Transverse colon (tissue), 4 donors: ENCODE data around the gene NAALADL2. TPM values are rescaled to one million over a fixed set of nuclear protein-coding genes. Genes with fewer than 3 reads are reported as not detected.

Source experiments
- DNase-seq: peaks from one replicate; pipeline ENCODE4 v3.0.0-alpha.2; 2019
- H3K27ac ChIP-seq, 4 donors: fragments of 200-600 bp; sonication (generic); 2 replicates each; pipeline ENCODE4 v1.5.1; 2016 to 2018; ENCODE audit warnings: inconsistent platforms in 4 of 4
- H3K27me3 ChIP-seq: fragments of 200-600 bp; sonication (generic); 2 replicates; pipeline ENCODE4 v1.5.1; 2017; ENCODE audit warnings: inconsistent platforms
- H3K36me3 ChIP-seq, 4 donors: fragments of 200-600 bp; sonication (generic); 2 replicates each; pipeline ENCODE4 v1.5.1; 2017 to 2019; ENCODE audit warnings: inconsistent platforms in 4 of 4
- H3K4me1 ChIP-seq, 4 donors: fragments of 200-600 bp; sonication (generic); 2 replicates each; pipeline ENCODE4 v1.5.1; 2017 to 2020; ENCODE audit warnings: inconsistent platforms in 4 of 4
- H3K4me3 ChIP-seq, 4 donors: fragments of 200-600 bp; sonication (generic); 1 replicate in 1 of 4; 2 replicates in 3 of 4; pipeline versions ENCODE4 v1.5.1 to v1.6.1; 2017 to 2019; ENCODE audit warnings: inconsistent platforms in 4 of 4
- H3K9me3 ChIP-seq, 2 donors: fragments of 200-600 bp; sonication (generic); 2 replicates each; pipeline ENCODE4 v1.5.1; 2017 to 2019; ENCODE audit warnings: inconsistent platforms in 2 of 2
- CTCF ChIP-seq, 5 experiments: fragments of 200-600 bp in 3 of 5; fragments of 450-650 bp in 2 of 5; sonication (generic) in 3 of 5; IDR thresholded peaks; 1 replicate in 2 of 5; 2 replicates in 3 of 5; pipeline ENCODE4 v1.5.1; 2016 to 2017; ENCODE audit warnings: antibody characterized with exemption in 5 of 5, inconsistent platforms in 3 of 5, mild to moderate bottlenecking in 2 of 5, moderate library complexity in 1 of 5
- EP300 ChIP-seq: sonication (generic); formaldehyde crosslinking; IDR thresholded peaks from one replicate; pipeline ENCODE4 v1.6.1; 2017; ENCODE audit warnings: antibody characterized with exemption, low read depth
- POLR2A ChIP-seq: fragments of 450-650 bp; IDR thresholded peaks from one replicate; pipeline ENCODE4 v1.6.1; 2016; ENCODE audit warnings: antibody characterized with exemption, mild to moderate bottlenecking, moderate library complexity
- POLR2AphosphoS5 ChIP-seq, 3 donors: sonication (generic); formaldehyde crosslinking; IDR thresholded peaks; one replicate each; pipeline ENCODE4 v1.6.1; 2016; ENCODE audit warnings: antibody characterized with exemption in 3 of 3
- WGBS, 2 donors: methylation state at CpG; one replicate each; pipeline ENCODE4 v1.1.5; 2018; ENCODE audit warnings: low coverage in 1 of 2; 5-methylcytosine and 5-hydroxymethylcytosine counted together
- in situ Hi-C, 4 donors: fragments of 200-750 bp; cut with MboI; loops; one replicate each; pipeline versions ENCODE4 v1.15.0 to v1.15.1; 2017; ENCODE audit warnings: low sequenced_read_pairs in 3 of 4, low pct_ligation_motif_present in 1 of 4, low pct_unique_long_range_greater_than_20kb in 1 of 4
- intact Hi-C: fragments of 100-400 bp; cut with DNase I; formaldehyde crosslinking; loops from one replicate; pipeline ENCODE4 v1.15.1; 2023; ENCODE audit warnings: low total_unique reads
- total RNA-seq, 4 donors: library from RNA; depleted of rRNA; stranded (reverse); fragments of >200 nt; gene quantifications; one replicate each; pipeline ENCODE4 v1.1.0, GENCODE V29; 2016

Gene NAALADL2
- total RNA-seq, 4 donors from 2014 or later: 10.1 to 22.7 (median 15.1) TPM

- no peak for DNase-seq
- H3K4me1 ChIP-seq: peaks cover 0 to 4% (median under 1%) of the 10 kb centered on the region in 4 donors
- WGBS, 2 donors: 84 to 87% methylated on average over 4 of the region's 4 CpGs
- no peaks in the 10 kb centered on the region for H3K9me3 ChIP-seq
- H3K36me3 ChIP-seq: no peaks in the 10 kb centered on the region
- intact Hi-C loops: no loop called here
- no peaks in the 10 kb centered on the region for H3K27me3 ChIP-seq
- no peak overlapping the region for H3K27ac ChIP-seq
- no peak overlapping the region for H3K4me3 ChIP-seq
- TF ChIP-seq EP300 (no peak), POLR2A (no peak)
- in situ Hi-C loops: no loop called here
Measured at GRCh38 chr3:175312791-175313190, 453.7 kb downstream of the NAALADL2 start.

GRCh38 chr3:175316799-175317198 is 457.7 kb downstream of the NAALADL2 start:
- 74 to 90% methylated on average over 1 of the region's 1 CpG for WGBS, 2 donors
- intact Hi-C loops: no loop called here

GRCh38 chr3:175325440-175325839 is 466.3 kb downstream of the NAALADL2 start:
- intact Hi-C loops (no loop called here), in situ Hi-C loops (no loop called here)
- no peak overlapping the region for H3K4me3 ChIP-seq
- H3K27ac ChIP-seq: no peak overlapping the region
- no peak for DNase-seq
- WGBS, 2 donors: 79 to 100% methylated on average over 1 of the region's 1 CpG
- no peaks in the 10 kb centered on the region for H3K36me3 ChIP-seq
- no peak for TF ChIP-seq POLR2A
- no peak for TF ChIP-seq EP300
- TF ChIP-seq POLR2AphosphoS5 (IDR thresholded peaks at IDR 0.05): no peak
- TF ChIP-seq CTCF (IDR thresholded peaks at IDR 0.05): no peak
- H3K27me3 ChIP-seq: no peaks in the 10 kb centered on the region
- no peaks in the 10 kb centered on the region for H3K4me1 ChIP-seq
- H3K9me3 ChIP-seq: no peaks in the 10 kb centered on the region

More at GRCh38 chr3:175316799-175317198, 457.7 kb downstream of the NAALADL2 start:
- Histone ChIP-seq H3K36me3 (no peaks in the 10 kb centered on the region), H3K27ac (no peak overlapping the region), H3K4me1 (no peaks in the 10 kb centered on the region), H3K27me3 (no peaks in the 10 kb centered on the region), H3K9me3 (no peaks in the 10 kb centered on the region), H3K4me3 (no peak overlapping the region)
- TF ChIP-seq POLR2A (no peak), CTCF (IDR thresholded peaks at IDR 0.05) (no peak), EP300 (no peak), POLR2AphosphoS5 (IDR thresholded peaks at IDR 0.05) (no peak)
- in situ Hi-C loops: no loop called here
- DNase-seq: no peak

GRCh38 chr3:175326041-175326440 is 466.9 kb downstream of the NAALADL2 start:
- 86 to 87% methylated on average over 4 of the region's 4 CpGs for WGBS, 2 donors
- intact Hi-C loops: no loop called here
- no peak overlapping the region for H3K27ac ChIP-seq
- no peak overlapping the region for H3K4me3 ChIP-seq
- H3K4me1 ChIP-seq: no peaks in the 10 kb centered on the region
- in situ Hi-C loops: no loop called here
- H3K36me3 ChIP-seq: no peaks in the 10 kb centered on the region
- H3K9me3 ChIP-seq: no peaks in the 10 kb centered on the region
- no peak for DNase-seq
- TF ChIP-seq EP300 (no peak), POLR2A (no peak), CTCF (IDR thresholded peaks at IDR 0.05) (no peak), POLR2AphosphoS5 (IDR thresholded peaks at IDR 0.05) (no peak)
- H3K27me3 ChIP-seq: no peaks in the 10 kb centered on the region

- WGBS, 2 donors: 88 to 90% methylated on average over 2 of the region's 2 CpGs
- no peak for DNase-seq
- intact Hi-C loops: no loop called here
- no peaks in the 10 kb centered on the region for H3K36me3 ChIP-seq
- no peaks in the 10 kb centered on the region for H3K9me3 ChIP-seq
- TF ChIP-seq EP300 (no peak), POLR2AphosphoS5 (IDR thresholded peaks at IDR 0.05) (no peak), CTCF (IDR thresholded peaks at IDR 0.05) (no peak), POLR2A (no peak)
- H3K4me1 ChIP-seq: no peaks in the 10 kb centered on the region
- no peak overlapping the region for H3K27ac ChIP-seq
- H3K27me3 ChIP-seq: no peaks in the 10 kb centered on the region
- no peak overlapping the region for H3K4me3 ChIP-seq
- in situ Hi-C loops: no loop called here
Measured at GRCh38 chr3:175329373-175329772, 470.2 kb downstream of the NAALADL2 start.
